IMR-90 (cell line): Measurements from ENCODE around the gene NCCRP1. TPM values are rescaled to one million over a fixed set of nuclear protein-coding genes. Genes with fewer than 3 reads are reported as not detected.

Experiments used
- ATAC-seq: fragments of 200-7000 bp; cut with Tn5 transposase; 2 replicates; pipeline ENCODE4 v1.9.1; 2020; ENCODE audit warnings: low read depth, mild to moderate bottlenecking, moderate library complexity
- BruUV-seq: library from RNA; stranded (reverse); fragments of 400-500 nt; replicated peaks from 2 replicates; lab custom pipeline; 2021; lab: Mats Ljungman, UMichigan
- CTCF ChIA-PET: fragments of 300-600 bp; formaldehyde crosslinking; extraction: SDS; loops from one replicate; lab custom pipeline; 2021; ENCODE audit warnings: antibody characterized with exemption; lab: Yijun Ruan, JAX
- POLR2A ChIA-PET: fragments of 300-600 bp; sonication (Branson Sonifier 250); formaldehyde crosslinking; loops from one replicate; lab custom pipeline; 2022; ENCODE audit warnings: antibody characterized with exemption; ENCODE audit not compliant: unreplicated experiment; lab: Charles Lee
- DNase-seq: peaks from one replicate; pipeline ENCODE4 v3.0.0; 2013
- H2AFZ ChIP-seq: replicated peaks from 2 replicates; pipeline ENCODE3; 2013; ENCODE audit warnings: low read length, mild to moderate bottlenecking; ENCODE audit not compliant: poor library complexity
- H2AK5ac ChIP-seq: 2 replicates; pipeline ENCODE4 v1.6.1; 2013; ENCODE audit warnings: low read depth, low read length, inconsistent platforms
- H2AK9ac ChIP-seq: replicated peaks from 2 replicates; pipeline ENCODE3; 2013; ENCODE audit warnings: mild to moderate bottlenecking, low read depth, low read length, moderate library complexity; ENCODE audit not compliant: poor library complexity
- H2BK120ac ChIP-seq: 2 replicates; pipeline ENCODE4 v1.6.1; 2013; ENCODE audit warnings: low read depth, low read length, inconsistent platforms
- H2BK15ac ChIP-seq: 3 replicates; pipeline ENCODE4 v1.6.1; 2013; ENCODE audit warnings: low read depth, low read length, inconsistent platforms
- H2BK20ac ChIP-seq: 2 replicates; pipeline ENCODE4 v1.6.1; 2013; ENCODE audit warnings: low read depth, mild to moderate bottlenecking, inconsistent platforms, low read length, moderate library complexity
- H2BK5ac ChIP-seq: 2 replicates; pipeline ENCODE4 v1.6.1; 2013; ENCODE audit warnings: mild to moderate bottlenecking, low read depth, low read length, inconsistent platforms; ENCODE audit not compliant: poor library complexity, severe bottlenecking
- H3K14ac ChIP-seq: replicated peaks from 2 replicates; pipeline ENCODE4 v1.6.1; 2013; ENCODE audit warnings: low read depth, low read length, inconsistent platforms
- H3K18ac ChIP-seq: 2 replicates; pipeline ENCODE4 v1.6.1; 2013; ENCODE audit warnings: low read depth, low read length, control low read depth
- H3K23ac ChIP-seq: 2 replicates; pipeline ENCODE4 v1.6.1; 2013; ENCODE audit warnings: low read depth, low read length, inconsistent platforms
- H3K27ac ChIP-seq: 2 replicates; pipeline ENCODE4 v1.5.1; 2013; ENCODE audit warnings: mild to moderate bottlenecking, control low read depth, low read length; ENCODE audit not compliant: insufficient read depth
- H3K27me3 ChIP-seq: 2 replicates; pipeline ENCODE4 v1.6.1; 2013; ENCODE audit warnings: low read length; ENCODE audit not compliant: control insufficient read depth, insufficient read depth
- H3K36me3 ChIP-seq: 2 replicates; pipeline ENCODE4 v1.6.1; 2013; ENCODE audit warnings: low read length, mixed read lengths; ENCODE audit not compliant: control insufficient read depth, insufficient read depth
- H3K4ac ChIP-seq: 2 replicates; pipeline ENCODE4 v1.6.1; 2013; ENCODE audit warnings: low read depth, low read length, inconsistent platforms
- H3K4me1 ChIP-seq: 2 replicates; pipeline ENCODE4 v1.6.1; 2013; ENCODE audit warnings: low read length, mixed read lengths; ENCODE audit not compliant: control insufficient read depth, insufficient read depth
- H3K4me2 ChIP-seq: 2 replicates; pipeline ENCODE4 v1.6.1; 2013; ENCODE audit warnings: low read depth, mild to moderate bottlenecking, control low read depth, low read length, moderate library complexity
- H3K4me3 ChIP-seq: 2 replicates; pipeline ENCODE4 v1.5.1; 2013; ENCODE audit warnings: low read depth, mild to moderate bottlenecking, control low read depth, low read length, moderate library complexity; ENCODE audit not compliant: insufficient read depth
- H3K56ac ChIP-seq: 2 replicates; pipeline ENCODE4 v1.6.1; 2013; ENCODE audit warnings: low read length, inconsistent platforms; ENCODE audit not compliant: insufficient read depth; ENCODE audit errors: extremely low read depth
- H3K79me1 ChIP-seq, 2 experiments: 2 replicates each; pipeline ENCODE4 v1.6.1; 2013; ENCODE audit warnings: low read length in 2 of 2, inconsistent platforms in 1 of 2, low read depth in 1 of 2
- H3K9ac ChIP-seq: 2 replicates; pipeline ENCODE4 v1.6.1; 2013; ENCODE audit warnings: low read depth, low read length, control low read depth
- H3K9me1 ChIP-seq: 2 replicates; pipeline ENCODE4 v1.6.1; 2013; ENCODE audit warnings: low read length, inconsistent platforms; ENCODE audit not compliant: insufficient read depth
- H3K9me3 ChIP-seq: 2 replicates; pipeline ENCODE4 v1.6.1; 2013; ENCODE audit warnings: low read length; ENCODE audit not compliant: control insufficient read depth, insufficient read depth
- H4K20me1 ChIP-seq: 2 replicates; pipeline ENCODE4 v1.6.1; 2013; ENCODE audit warnings: low read length, inconsistent platforms; ENCODE audit not compliant: insufficient read depth
- H4K5ac ChIP-seq: 2 replicates; pipeline ENCODE4 v1.6.1; 2013; ENCODE audit warnings: mild to moderate bottlenecking, low read depth, low read length, control low read depth
- H4K8ac ChIP-seq, 2 experiments: 2 replicates each; pipeline ENCODE4 v1.6.1; 2013; ENCODE audit warnings: low read depth in 2 of 2, low read length in 2 of 2, control low read depth in 1 of 2, inconsistent platforms in 1 of 2
- H4K91ac ChIP-seq: 2 replicates; pipeline ENCODE4 v1.6.1; 2013; ENCODE audit warnings: low read depth, low read length, inconsistent platforms; ENCODE audit not compliant: insufficient read depth
- BHLHE40 ChIP-seq: fragments of 150-350 bp; IDR thresholded peaks from 2 replicates; pipeline ENCODE4 v1.6.1; 2016; ENCODE audit warnings: mild to moderate bottlenecking, low read depth, low read length
- CEBPB ChIP-seq: IDR thresholded peaks from 2 replicates; pipeline ENCODE4 v1.6.1; 2012; ENCODE audit warnings: low read depth, low read length, improper control_type of control experiment
- CHD1 ChIP-seq: IDR thresholded peaks from 2 replicates; pipeline ENCODE4 v1.6.1; 2012; ENCODE audit warnings: low read depth, low read length, improper control_type of control experiment
- ELK1 ChIP-seq: fragments of 150-350 bp; IDR thresholded peaks from 2 replicates; pipeline ENCODE4 v1.6.1; 2016; ENCODE audit warnings: low read depth, mild to moderate bottlenecking, low read length, moderate library complexity, borderline replicate concordance
- FOS ChIP-seq: fragments of 150-350 bp; IDR thresholded peaks from 2 replicates; pipeline ENCODE4 v1.6.1; 2016; ENCODE audit warnings: low read depth, low read length
- MAFK ChIP-seq: IDR thresholded peaks from 2 replicates; pipeline ENCODE4 v1.6.1; 2012; ENCODE audit warnings: low read depth, low read length, improper control_type of control experiment
- MAZ ChIP-seq: IDR thresholded peaks from 2 replicates; pipeline ENCODE4 v1.6.1; 2012; ENCODE audit warnings: low read depth, mild to moderate bottlenecking, low read length, improper control_type of control experiment, moderate library complexity, borderline replicate concordance
- MXI1 ChIP-seq: IDR thresholded peaks from 2 replicates; pipeline ENCODE4 v1.6.1; 2012; ENCODE audit warnings: low read depth, mild to moderate bottlenecking, low read length, moderate library complexity, borderline replicate concordance
- NFE2L2 ChIP-seq: fragments of 150-350 bp; IDR thresholded peaks from 2 replicates; pipeline ENCODE4 v1.6.1; 2016; ENCODE audit warnings: low read depth, mild to moderate bottlenecking, low read length
- POLR2A ChIP-seq: IDR thresholded peaks from 2 replicates; pipeline ENCODE4 v1.6.1; 2012; ENCODE audit warnings: mild to moderate bottlenecking, low read depth, low read length
- RAD21 ChIP-seq: IDR thresholded peaks from 2 replicates; pipeline ENCODE4 v1.6.1; 2012; ENCODE audit warnings: low read length, improper control_type of control experiment
- RCOR1 ChIP-seq: IDR thresholded peaks from 2 replicates; pipeline ENCODE4 v1.6.1; 2012; ENCODE audit warnings: mild to moderate bottlenecking, low read length, improper control_type of control experiment; ENCODE audit not compliant: insufficient replicate concordance
- RFX5 ChIP-seq: IDR thresholded peaks from 2 replicates; pipeline ENCODE4 v1.8.0; 2012; ENCODE audit warnings: low read depth, mild to moderate bottlenecking, low read length, moderate library complexity
- SMC3 ChIP-seq: fragments of 150-350 bp; IDR thresholded peaks from 2 replicates; pipeline ENCODE4 v1.6.1; 2016; ENCODE audit warnings: low read depth, mild to moderate bottlenecking, antibody characterized with exemption, low read length, moderate library complexity
- WGBS, 2 experiments: methylation state at CpG; one replicate each; pipeline versions ENCODE4 v1.1.5 to v1.1.7; 2013; ENCODE audit warnings: missing lambda C conversion rate in 2 of 2; ENCODE audit not compliant: insufficient read length in 1 of 2; ENCODE audit errors: extremely low coverage in 2 of 2; 5-methylcytosine and 5-hydroxymethylcytosine counted together
- dilution Hi-C: fragments of 300-500 bp; cut with HindIII; formaldehyde crosslinking; loops from one replicate; pipeline ENCODE4 v1.14.3; 2018; ENCODE audit warnings: low sequenced_read_pairs; ENCODE audit not compliant: unreplicated experiment
- in situ Hi-C: fragments of 300-500 bp; cut with MboI; formaldehyde crosslinking; loops from 3 replicates; pipeline ENCODE4 v1.14.3; 2019; ENCODE audit warnings: low sequenced_read_pairs, inconsistent platforms, mixed read lengths
- intact Hi-C: fragments of 100-400 bp; cut with micrococcal nuclease; formaldehyde crosslinking; loops from 2 replicates; pipeline ENCODE4 v1.10.0; 2022
- polyA plus RNA-seq, 3 experiments: library from polyadenylated mRNA; depleted of rRNA; stranded (reverse); fragments of >200 nt; gene quantifications; 2 replicates each; pipeline ENCODE4 v1.2.3, GENCODE V29; 2012; ENCODE audit warnings: low replicate concordance in 1 of 3
- total RNA-seq: library from RNA; depleted of rRNA; stranded (reverse); fragments of >200 nt; gene quantifications from 2 replicates; pipeline ENCODE4 v1.2.3, GENCODE V29; 2012
- TF ChIP-seq, protein P1 (sequence below): conservative IDR thresholded peaks from 2 replicates; pipeline ENCODE4 v1.5.1; 2012; ENCODE audit warnings: mild to moderate bottlenecking, low read depth, low read length, improper control_type of control experiment
- TF ChIP-seq, protein P2 (sequence below): fragments of 150-350 bp; IDR thresholded peaks from 2 replicates; pipeline ENCODE4 v1.6.1; 2017; ENCODE audit warnings: mild to moderate bottlenecking, antibody characterized with exemption, low read length, low read depth

The NCCRP1 gene
- total and polyA plus RNA-seq, 2 of the 4 experiments (the other 2 are of a cell fraction), result not detected

DNA sequence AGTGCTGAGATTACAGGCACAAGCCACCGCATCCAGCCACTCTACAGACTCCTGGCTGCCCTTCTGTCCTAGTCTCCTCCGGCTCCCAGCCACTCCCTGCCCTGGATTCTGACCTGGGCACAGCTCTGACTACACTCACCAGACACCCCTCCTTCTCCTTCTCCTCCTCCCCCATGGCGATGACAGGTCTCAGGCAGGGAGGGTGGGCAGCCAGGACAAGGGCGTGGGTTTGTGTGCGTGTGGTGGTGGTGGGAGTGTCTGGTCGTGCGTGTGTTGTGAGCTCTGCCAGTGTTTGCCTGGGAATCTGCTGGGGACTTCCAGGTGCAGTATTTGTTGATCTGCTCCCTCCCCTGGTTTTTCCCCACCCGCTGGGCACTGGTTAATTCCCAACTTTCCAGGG is 3.0 kb upstream of the NCCRP1 start:
- no peak overlapping the region for H3K4me2 ChIP-seq
- H3K14ac ChIP-seq, result no peak overlapping the region
- no peaks in the 10 kb centered on the region for H3K9me1 ChIP-seq
- no peak overlapping the region for H3K4ac ChIP-seq
- ATAC-seq, result no peak
- no peaks in the 10 kb centered on the region; the same call in 1 of the 2 replicates for H3K4me1 ChIP-seq
- H4K5ac ChIP-seq, result no peak overlapping the region
- DNase-seq, result no peak
- no peak overlapping the region for H3K18ac ChIP-seq
- in situ Hi-C loops (no loop called here), dilution Hi-C loops (no loop called here), intact Hi-C loops (no loop called here)
- ChIA-PET POLR2A (no interaction called here), CTCF (no interaction called here)
- no peak overlapping the region for H2BK20ac ChIP-seq
- no peak overlapping the region for H4K8ac ChIP-seq
- H3K27me3 ChIP-seq, result peaks cover 44% of the 10 kb centered on the region
- H4K20me1 ChIP-seq, result no peaks in the 10 kb centered on the region
- peak overlapping the region; percentile 43 for H2AFZ ChIP-seq
- H3K23ac ChIP-seq, result no peak overlapping the region
- H3K4me3 ChIP-seq, result no peak overlapping the region
- no TSS peak for BruUV-seq
- H3K56ac ChIP-seq, result no peak overlapping the region
- no peak overlapping the region for H2BK120ac ChIP-seq
- no peak for TF ChIP-seq RFX5
- no peak for TF ChIP-seq CHD1
- no peak for TF ChIP-seq FOS
- TF ChIP-seq RCOR1, result no peak
- TF ChIP-seq NFE2L2, result no peak
- TF ChIP-seq, protein P1, sequence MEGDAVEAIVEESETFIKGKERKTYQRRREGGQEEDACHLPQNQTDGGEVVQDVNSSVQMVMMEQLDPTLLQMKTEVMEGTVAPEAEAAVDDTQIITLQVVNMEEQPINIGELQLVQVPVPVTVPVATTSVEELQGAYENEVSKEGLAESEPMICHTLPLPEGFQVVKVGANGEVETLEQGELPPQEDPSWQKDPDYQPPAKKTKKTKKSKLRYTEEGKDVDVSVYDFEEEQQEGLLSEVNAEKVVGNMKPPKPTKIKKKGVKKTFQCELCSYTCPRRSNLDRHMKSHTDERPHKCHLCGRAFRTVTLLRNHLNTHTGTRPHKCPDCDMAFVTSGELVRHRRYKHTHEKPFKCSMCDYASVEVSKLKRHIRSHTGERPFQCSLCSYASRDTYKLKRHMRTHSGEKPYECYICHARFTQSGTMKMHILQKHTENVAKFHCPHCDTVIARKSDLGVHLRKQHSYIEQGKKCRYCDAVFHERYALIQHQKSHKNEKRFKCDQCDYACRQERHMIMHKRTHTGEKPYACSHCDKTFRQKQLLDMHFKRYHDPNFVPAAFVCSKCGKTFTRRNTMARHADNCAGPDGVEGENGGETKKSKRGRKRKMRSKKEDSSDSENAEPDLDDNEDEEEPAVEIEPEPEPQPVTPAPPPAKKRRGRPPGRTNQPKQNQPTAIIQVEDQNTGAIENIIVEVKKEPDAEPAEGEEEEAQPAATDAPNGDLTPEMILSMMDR, result no peak
- no peak for TF ChIP-seq CEBPB
- TF ChIP-seq MAZ, result no peak
- TF ChIP-seq, protein P2, sequence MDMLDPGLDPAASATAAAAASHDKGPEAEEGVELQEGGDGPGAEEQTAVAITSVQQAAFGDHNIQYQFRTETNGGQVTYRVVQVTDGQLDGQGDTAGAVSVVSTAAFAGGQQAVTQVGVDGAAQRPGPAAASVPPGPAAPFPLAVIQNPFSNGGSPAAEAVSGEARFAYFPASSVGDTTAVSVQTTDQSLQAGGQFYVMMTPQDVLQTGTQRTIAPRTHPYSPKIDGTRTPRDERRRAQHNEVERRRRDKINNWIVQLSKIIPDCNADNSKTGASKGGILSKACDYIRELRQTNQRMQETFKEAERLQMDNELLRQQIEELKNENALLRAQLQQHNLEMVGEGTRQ, result no peak
- no peak for TF ChIP-seq ELK1
- TF ChIP-seq POLR2A, result no peak
- no peak for TF ChIP-seq MXI1
- no peak for TF ChIP-seq MAFK
- TF ChIP-seq BHLHE40, result no peak
- TF ChIP-seq SMC3, result no peak
- TF ChIP-seq RAD21, result no peak
- no peaks in the 10 kb centered on the region for H3K79me1 ChIP-seq
- no peak overlapping the region for H4K91ac ChIP-seq
- no peaks in the 10 kb centered on the region for H3K9me3 ChIP-seq
- no peak overlapping the region for H3K9ac ChIP-seq
- 42% methylated on average over 2 of the region's 8 CpGs; no CpG with 5 or more reads in 1 of the 2 experiments for WGBS, 2 experiments
- no peak overlapping the region for H2BK15ac ChIP-seq
- H2AK5ac ChIP-seq, result no peak overlapping the region
- no peak overlapping the region for H2AK9ac ChIP-seq
- H3K27ac ChIP-seq, result no peak overlapping the region
- no peak overlapping the region for H2BK5ac ChIP-seq
- no peaks in the 10 kb centered on the region for H3K36me3 ChIP-seq
